Stomach (tissue), 19 donors: Measurements from ENCODE around the gene KLB. TPM values are rescaled to one million over a fixed set of nuclear protein-coding genes. Genes with fewer than 3 reads are reported as not detected.
"Not testable (repeated sequence)": the region's sequence is repeated elsewhere in the genome, so short reads cannot be mapped to it uniquely, and the experiment has no call there.

ENCODE experiments used
- DNase-seq, 2 donors: peaks; one replicate each; pipeline versions ENCODE4 v3.0.0 to v3.0.0-alpha.2; 2013 to 2019
- H3K27ac ChIP-seq, 5 donors: fragments of 200-600 bp in 4 of 5; sonication (generic) in 4 of 5; one replicate each; pipeline ENCODE4 v1.5.1; 2013 to 2019; ENCODE audit warnings: mild to moderate bottlenecking in 1 of 5, moderate library complexity in 1 of 5
- H3K27me3 ChIP-seq, 3 donors: fragments of 200-600 bp; sonication (generic); one replicate each; pipeline ENCODE4 v1.5.1; 2017 to 2019; ENCODE audit warnings: mixed run types in 1 of 3
- H3K36me3 ChIP-seq, 4 donors: fragments of 200-600 bp; sonication (generic); 1 replicate in 3 of 4; 2 replicates in 1 of 4; pipeline ENCODE4 v1.5.1; 2016 to 2019
- H3K4me1 ChIP-seq, 4 donors: fragments of 200-600 bp; sonication (generic); one replicate each; pipeline ENCODE4 v1.5.1; 2016 to 2019
- H3K4me3 ChIP-seq, 4 donors: fragments of 200-600 bp; sonication (generic) in 3 of 4; one replicate each; pipeline ENCODE4 v1.5.1; 2016 to 2019; ENCODE audit warnings: mild to moderate bottlenecking in 1 of 4
- H3K9me3 ChIP-seq, 4 donors: fragments of 200-600 bp; sonication (generic); one replicate each; pipeline ENCODE4 v1.5.1; 2016 to 2019
- EP300 ChIP-seq: sonication (generic); formaldehyde crosslinking; IDR thresholded peaks from one replicate; pipeline ENCODE4 v1.6.1; 2017; ENCODE audit warnings: antibody characterized with exemption
- POLR2A ChIP-seq, 4 donors: fragments of 450-650 bp; IDR thresholded peaks; one replicate each; pipeline ENCODE4 v1.6.1; 2016; ENCODE audit warnings: antibody characterized with exemption in 4 of 4, control low read depth in 2 of 4, mild to moderate bottlenecking in 1 of 4, moderate library complexity in 1 of 4
- POLR2AphosphoS5 ChIP-seq, 3 donors: sonication (generic); formaldehyde crosslinking; IDR thresholded peaks; one replicate each; pipeline ENCODE4 v1.6.1; 2016; ENCODE audit warnings: antibody characterized with exemption in 3 of 3
- WGBS, 5 donors: extraction: QIAGEN DNeasy Blood & Tissue Kit in 3 of 5; methylation state at CpG; one replicate each; pipeline versions ENCODE4 v1.1.5 to v1.1.7; 2013 to 2018; 5-methylcytosine and 5-hydroxymethylcytosine counted together
- intact Hi-C: fragments of 100-400 bp; cut with DNase I; formaldehyde crosslinking; loops from one replicate; pipeline ENCODE4 v1.15.1; 2023; ENCODE audit warnings: low total_unique reads
- long read RNA-seq, 10 donors: transcript quantifications; one replicate each; lab custom pipeline, GENCODE V29; 2026
- polyA plus RNA-seq, 3 donors: library from polyadenylated mRNA; stranded (reverse); fragments of 200-250 nt; gene quantifications; one replicate each; pipeline ENCODE4 v1.2.3, GENCODE V29; 2013
- total RNA-seq, 5 donors: library from RNA; depleted of rRNA; stranded (reverse); fragments of >200 nt; gene quantifications; one replicate each; pipeline versions ENCODE4 v1.1.0 to v1.2.3, GENCODE V29; 2014 to 2016
- TF ChIP-seq, protein P1 (sequence below), 7 experiments: fragments of 450-650 bp in 4 of 7; fragments of 200-600 bp in 3 of 7; sonication (generic) in 3 of 7; IDR thresholded peaks; one replicate each; pipeline ENCODE4 v1.5.1; 2016 to 2019; ENCODE audit warnings: antibody characterized with exemption in 7 of 7, control low read depth in 2 of 7, mild to moderate bottlenecking in 1 of 7
- donor health status: healthy with polysubstance abuse.
- donor health status: Bipolar disorder and iron deficiency.
- donor health status: healthy.

Gene KLB
- total RNA-seq (under 1 TPM in 1 of 5 donors, not detected in 4; 0.18 TPM), polyA plus RNA-seq (under 1 TPM; 0.06 to 0.61 (median 0.10) TPM)
- long read RNA-seq, donor 1, partial matches to known transcripts = 430 of 461 reads
- long read RNA-seq, donor 1, other reads (novel, unspliced or antisense) = 31 of 461 reads
- long read RNA-seq, donor 2, partial matches to known transcripts = 315 of 498 reads
- long read RNA-seq, donor 2, other reads (novel, unspliced or antisense) = 183 of 498 reads
- long read RNA-seq, donor 3 = 0 reads
- long read RNA-seq, donor 4, partial matches to known transcripts = 127 of 138 reads
- long read RNA-seq, donor 4, other reads (novel, unspliced or antisense) = 11 of 138 reads
- long read RNA-seq, donor 5, partial matches to known transcripts = 606 of 648 reads
- long read RNA-seq, donor 5, other reads (novel, unspliced or antisense) = 42 of 648 reads
- long read RNA-seq, donor 6 = 0 reads
- long read RNA-seq, donor 7 = 0 reads
- long read RNA-seq, donor 8, partial matches to known transcripts = 819 of 880 reads
- long read RNA-seq, donor 8, other reads (novel, unspliced or antisense) = 61 of 880 reads
- long read RNA-seq, donor 9, partial matches to known transcripts = 1,117 of 1,186 reads
- long read RNA-seq, donor 9, other reads (novel, unspliced or antisense) = 69 of 1,186 reads
- long read RNA-seq, donor 10, partial matches to known transcripts = 455 of 490 reads
- long read RNA-seq, donor 10, other reads (novel, unspliced or antisense) = 35 of 490 reads

GRCh38 chr4:39406763-39407583 lies at the start of gene KLB:
Gene KLB (plus strand): TSS chr4:39406930. CDS start chr4:39406950, 20 bp downstream.
- intact Hi-C loops = no loop called here
- H3K36me3 ChIP-seq = no peaks in the 10 kb centered on the region
- WGBS, 5 donors = 31 to 46% (median 37%) methylated on average over 12 of the region's 12 CpGs
- no peak within 1 kb of the TSS for H3K27ac ChIP-seq
- H3K4me1 ChIP-seq = peaks cover 0 to 8% (median 4%) of the 10 kb centered on the region in 4 donors
- peak within 1 kb of the TSS in 2 of 4 donors; percentile 8 to 15 for H3K4me3 ChIP-seq
- H3K9me3 ChIP-seq = no peaks in the 10 kb centered on the region
- DNase-seq = peak in 1 of 2 donors; percentile 63
- H3K27me3 ChIP-seq = peaks cover 0 to 3% (median 0%) of the 10 kb centered on the region in 3 donors
- TF ChIP-seq POLR2AphosphoS5 (IDR thresholded peaks at IDR 0.05) = no peak

GRCh38 chr4:39357002-39357401 lies 49.7 kb upstream of the KLB start:
- Histone ChIP-seq H3K36me3 (no peaks in the 10 kb centered on the region), H3K9me3 (no peaks in the 10 kb centered on the region), H3K27me3 (no peaks in the 10 kb centered on the region), H3K27ac (peak overlapping the region in 2 of 5 donors; percentile 4 to 39), H3K4me1 (peaks cover 14 to 50% (median 33%) of the 10 kb centered on the region in 4 donors), H3K4me3 (no peak overlapping the region)
- no peak for TF ChIP-seq EP300
- TF ChIP-seq, protein P1, sequence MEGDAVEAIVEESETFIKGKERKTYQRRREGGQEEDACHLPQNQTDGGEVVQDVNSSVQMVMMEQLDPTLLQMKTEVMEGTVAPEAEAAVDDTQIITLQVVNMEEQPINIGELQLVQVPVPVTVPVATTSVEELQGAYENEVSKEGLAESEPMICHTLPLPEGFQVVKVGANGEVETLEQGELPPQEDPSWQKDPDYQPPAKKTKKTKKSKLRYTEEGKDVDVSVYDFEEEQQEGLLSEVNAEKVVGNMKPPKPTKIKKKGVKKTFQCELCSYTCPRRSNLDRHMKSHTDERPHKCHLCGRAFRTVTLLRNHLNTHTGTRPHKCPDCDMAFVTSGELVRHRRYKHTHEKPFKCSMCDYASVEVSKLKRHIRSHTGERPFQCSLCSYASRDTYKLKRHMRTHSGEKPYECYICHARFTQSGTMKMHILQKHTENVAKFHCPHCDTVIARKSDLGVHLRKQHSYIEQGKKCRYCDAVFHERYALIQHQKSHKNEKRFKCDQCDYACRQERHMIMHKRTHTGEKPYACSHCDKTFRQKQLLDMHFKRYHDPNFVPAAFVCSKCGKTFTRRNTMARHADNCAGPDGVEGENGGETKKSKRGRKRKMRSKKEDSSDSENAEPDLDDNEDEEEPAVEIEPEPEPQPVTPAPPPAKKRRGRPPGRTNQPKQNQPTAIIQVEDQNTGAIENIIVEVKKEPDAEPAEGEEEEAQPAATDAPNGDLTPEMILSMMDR (IDR thresholded peaks at IDR 0.05) = no peak
- TF ChIP-seq POLR2AphosphoS5 (IDR thresholded peaks at IDR 0.05) = no peak
- no peak for TF ChIP-seq POLR2A (IDR thresholded peaks at IDR 0.05)
- WGBS, 5 donors = 69 to 79% (median 74%) methylated on average over 1 of the region's 1 CpG
- intact Hi-C loops = no loop called here
- no peak for DNase-seq

DNA sequence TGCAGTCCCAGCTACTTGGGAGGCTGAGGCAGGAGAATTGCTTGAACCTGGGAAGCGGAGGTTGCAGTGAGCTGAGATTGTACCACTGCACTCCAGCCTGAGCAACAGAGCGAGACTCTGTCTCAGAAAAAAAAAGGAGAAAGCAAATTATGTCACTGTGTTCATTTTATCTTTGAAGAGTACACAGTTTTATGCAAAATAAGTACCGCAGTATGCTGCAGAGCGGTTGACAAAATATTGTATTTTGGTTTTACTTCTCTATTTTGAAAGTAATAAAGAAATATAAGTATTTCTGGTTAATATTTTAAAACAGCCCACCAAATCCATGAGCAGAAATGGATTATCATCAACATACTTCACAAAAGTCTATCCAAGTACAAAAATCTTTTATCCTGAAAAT lies 46.1 kb upstream of the KLB start:
- peaks cover 10 to 59% (median 35%) of the 10 kb centered on the region in 4 donors for H3K4me1 ChIP-seq
- H3K4me3 ChIP-seq, DNase-seq, H3K36me3 ChIP-seq, H3K27ac ChIP-seq, intact Hi-C loops, H3K27me3 ChIP-seq, H3K9me3 ChIP-seq: not testable (repeated sequence)
- 92 to 98% (median 96%) methylated on average over 4 of the region's 4 CpGs for WGBS, 5 donors

- WGBS, 5 donors = 40 to 54% (median 50%) methylated on average over 3 of the region's 3 CpGs
- Histone ChIP-seq H3K27ac (peak overlapping the region in 1 of 5 donors; percentile 7), H3K4me1 (peaks cover 11 to 46% (median 31%) of the 10 kb centered on the region in 4 donors), H3K27me3 (no peaks in the 10 kb centered on the region), H3K36me3 (no peaks in the 10 kb centered on the region), H3K9me3 (no peaks in the 10 kb centered on the region), H3K4me3 (no peak overlapping the region)
- TF ChIP-seq, protein P1 (IDR thresholded peaks at IDR 0.05) = no peak
- TF ChIP-seq EP300 = no peak
- TF ChIP-seq POLR2AphosphoS5 (IDR thresholded peaks at IDR 0.05) = no peak
- no peak for TF ChIP-seq POLR2A (IDR thresholded peaks at IDR 0.05)
- no peak for DNase-seq
- intact Hi-C loops = no loop called here
These were observed 43.9 kb upstream of the KLB start for GRCh38 chr4:39362827-39363226.
